GM12873 (cell line): ENCODE results near the gene PCED1B.

ENCODE experiments used
- CTCF ChIP-seq: IDR thresholded peaks from 2 replicates; pipeline ENCODE4 v1.5.1; 2012; ENCODE audit warnings: low read depth, mild to moderate bottlenecking, moderate library complexity, low read length, control low read depth; ENCODE audit not compliant: insufficient read depth; ENCODE audit errors: missing control alignments

PCED1B gene

GRCh38 chr12:47131011-47131410 is 51.6 kb downstream of the PCED1B start:
- no peak for TF ChIP-seq CTCF

GRCh38 chr12:47134005-47134404 is 54.6 kb downstream of the PCED1B start:
- TF ChIP-seq CTCF: no peak

- TF ChIP-seq CTCF: no peak
Measured at GRCh38 chr12:47135578-47135977, 56.2 kb downstream of the PCED1B start.

GRCh38 chr12:47139000-47139681 is 59.7 kb downstream of the PCED1B start:
- TF ChIP-seq CTCF: no peak

GRCh38 chr12:47141459-47141858 is 62.0 kb downstream of the PCED1B start:
- TF ChIP-seq CTCF: no peak

- TF ChIP-seq CTCF: no peak
Measured at GRCh38 chr12:47144769-47145168, 65.3 kb downstream of the PCED1B start.

- TF ChIP-seq CTCF: no peak
Measured at GRCh38 chr12:47145188-47145587, 65.8 kb downstream of the PCED1B start.

- TF ChIP-seq CTCF: no peak
Measured at GRCh38 chr12:47147739-47148138, 68.3 kb downstream of the PCED1B start.
